ENCODE data around the gene TMEM175. TPM values are rescaled to one million over a fixed set of nuclear protein-coding genes. Genes with fewer than 3 reads are reported as not detected.

Gene TMEM175
- total RNA-seq, 1 donor from 2014 or later, result 42.4 TPM

- Histone ChIP-seq H3K4me1 (no peaks in the 10 kb centered on the region), H3K4me3 (no peak overlapping the region), H3K27me3 (no peaks in the 10 kb centered on the region), H3K27ac (no peak overlapping the region), H3K36me3 (peaks cover 72% of the 10 kb centered on the region), H3K9me3 (no peaks in the 10 kb centered on the region)
- no peak for DNase-seq
- intact Hi-C loops (cut with DNase I), result no loop called here
- TF ChIP-seq CTCF (IDR thresholded peaks at IDR 0.05), result no peak
- ATAC-seq, result no peak
These were observed 42.1 kb upstream of the TMEM175 start for GRCh38 chr4:890036-890695.

- Histone ChIP-seq H3K4me1 (no peaks in the 10 kb centered on the region), H3K27ac (no peak overlapping the region), H3K36me3 (peaks cover 72% of the 10 kb centered on the region), H3K4me3 (no peak overlapping the region), H3K27me3 (no peaks in the 10 kb centered on the region), H3K9me3 (no peaks in the 10 kb centered on the region)
- DNase-seq (no peak), ATAC-seq (no peak)
- intact Hi-C loops (cut with DNase I), result no loop called here
- peak; percentile 10 for TF ChIP-seq CTCF (IDR thresholded peaks at IDR 0.05)
These were observed 40.5 kb upstream of the TMEM175 start for GRCh38 chr4:891747-892146.

- no peak for TF ChIP-seq CTCF (IDR thresholded peaks at IDR 0.05)
- no peak overlapping the region for H3K27ac ChIP-seq
- H3K4me3 ChIP-seq, result no peak overlapping the region
- ATAC-seq, result no peak
- H3K36me3 ChIP-seq, result peaks cover 82% of the 10 kb centered on the region
- intact Hi-C loops (cut with DNase I), result no loop called here
- H3K27me3 ChIP-seq, result no peaks in the 10 kb centered on the region
- no peaks in the 10 kb centered on the region for H3K4me1 ChIP-seq
- no peaks in the 10 kb centered on the region for H3K9me3 ChIP-seq
- no peak for DNase-seq
These were observed 39.5 kb upstream of the TMEM175 start for GRCh38 chr4:892780-893179.

- Histone ChIP-seq H3K36me3 (peaks cover 81% of the 10 kb centered on the region), H3K4me3 (no peak overlapping the region), H3K27ac (no peak overlapping the region), H3K4me1 (no peaks in the 10 kb centered on the region), H3K9me3 (no peaks in the 10 kb centered on the region), H3K27me3 (no peaks in the 10 kb centered on the region)
- intact Hi-C loops (cut with DNase I), result no loop called here
- DNase-seq (no peak), ATAC-seq (no peak)
- TF ChIP-seq CTCF (IDR thresholded peaks at IDR 0.05), result no peak
These were observed 38.8 kb upstream of the TMEM175 start for GRCh38 chr4:893276-893994.

- Histone ChIP-seq H3K36me3 (peaks cover 75% of the 10 kb centered on the region), H3K4me3 (no peak overlapping the region), H3K4me1 (no peaks in the 10 kb centered on the region), H3K27me3 (no peaks in the 10 kb centered on the region), H3K27ac (no peak overlapping the region), H3K9me3 (no peaks in the 10 kb centered on the region)
- no peak for TF ChIP-seq CTCF (IDR thresholded peaks at IDR 0.05)
- intact Hi-C loops (cut with DNase I), result no loop called here
- no peak for ATAC-seq
- DNase-seq, result no peak
These were observed 38.1 kb upstream of the TMEM175 start for GRCh38 chr4:893995-894705.

All from upper lobe of right lung (tissue), 1 donor.